T-helper 2 cell (primary cell): ENCODE data around the gene DYRK1B.
"Not testable (repeated sequence)": the region's sequence is repeated elsewhere in the genome, so short reads cannot be mapped to it uniquely, and the experiment has no call there.

Source experiments
- DNase-seq, 5 experiments: peaks; one replicate each; pipeline versions ENCODE4 v3.0.0 to v3.0.0-alpha.2; 2012 to 2022
- total RNA-seq, 2 donors: gene quantifications; one replicate each; lab custom pipeline; 2026; lab: John Stamatoyannopoulos, UW

The DYRK1B gene
- total RNA-seq, result 19.3 to 21.8 reads per million in 2 donors

GRCh38 chr19:39833464-39834286 lies at the start of gene DYRK1B:
TSS of gene DYRK1B (minus strand) at chr19:39834162. CDS start at chr19:39831867, 2,295 bp downstream.
- peak; percentile 91 to 98 (median 97) for DNase-seq

- DNase-seq, result not testable (repeated sequence)
These were observed 48.7 kb upstream of the DYRK1B start for GRCh38 chr19:39882645-39883044.

GRCh38 chr19:39881495-39882110 lies 47.6 kb upstream of the DYRK1B start:
- DNase-seq, result peak in 1 of 5 experiments; percentile 59

- not testable (repeated sequence) for DNase-seq
These were observed 46.3 kb upstream of the DYRK1B start for GRCh38 chr19:39880241-39880640.

- not testable (repeated sequence) for DNase-seq
These were observed 45.8 kb upstream of the DYRK1B start for GRCh38 chr19:39879796-39880195.

- DNase-seq, result not testable (repeated sequence)
These were observed 44.9 kb upstream of the DYRK1B start for GRCh38 chr19:39878866-39879265.

GRCh38 chr19:39878398-39878797 lies 44.4 kb upstream of the DYRK1B start:
- DNase-seq, result no peak

GRCh38 chr19:39877982-39878381 lies 44.0 kb upstream of the DYRK1B start:
- not testable (repeated sequence) for DNase-seq

GRCh38 chr19:39877488-39877887 lies 43.5 kb upstream of the DYRK1B start:
- not testable (repeated sequence) for DNase-seq

GRCh38 chr19:39876486-39876885 lies 42.5 kb upstream of the DYRK1B start:
- DNase-seq, result not testable (repeated sequence)

- not testable (repeated sequence) for DNase-seq
These were observed 41.5 kb upstream of the DYRK1B start for GRCh38 chr19:39875401-39875864.

GRCh38 chr19:39874404-39874803 lies 40.4 kb upstream of the DYRK1B start:
- no peak for DNase-seq

- no peak for DNase-seq
These were observed 39.4 kb upstream of the DYRK1B start for GRCh38 chr19:39873385-39873784.

GRCh38 chr19:39871886-39872866 lies 38.2 kb upstream of the DYRK1B start:
- no peak for DNase-seq

GRCh38 chr19:39871362-39871761 lies 37.4 kb upstream of the DYRK1B start:
- DNase-seq, result no peak

GRCh38 chr19:39870171-39870971 lies 36.4 kb upstream of the DYRK1B start:
- DNase-seq, result no peak

- no peak for DNase-seq
These were observed 34.0 kb upstream of the DYRK1B start for GRCh38 chr19:39867952-39868351.

GRCh38 chr19:39867133-39867532 lies 33.2 kb upstream of the DYRK1B start:
- no peak for DNase-seq

GRCh38 chr19:39865953-39866352 lies 32.0 kb upstream of the DYRK1B start:
- no peak for DNase-seq

- DNase-seq, result no peak
These were observed 31.2 kb upstream of the DYRK1B start for GRCh38 chr19:39865186-39865585.

GRCh38 chr19:39864118-39864517 lies 30.2 kb upstream of the DYRK1B start:
- no peak for DNase-seq

GRCh38 chr19:39858541-39858940 lies 24.6 kb upstream of the DYRK1B start:
- no peak for DNase-seq
